HG03469 (cell line): Measurements from ENCODE around the gene XIST.
"Not testable (repeated sequence)": the region's sequence is repeated elsewhere in the genome, so short reads cannot be mapped to it uniquely, and the experiment has no call there.

ENCODE experiments used
- ATAC-seq: cut with Tn5 transposase; IDR thresholded peaks from one replicate; pipeline ENCODE4 v1.9.1; 2021; ENCODE audit warnings: mild to moderate bottlenecking, moderate library complexity, moderate number of reproducible peaks; ENCODE audit not compliant: unreplicated experiment

XIST gene

DNA sequence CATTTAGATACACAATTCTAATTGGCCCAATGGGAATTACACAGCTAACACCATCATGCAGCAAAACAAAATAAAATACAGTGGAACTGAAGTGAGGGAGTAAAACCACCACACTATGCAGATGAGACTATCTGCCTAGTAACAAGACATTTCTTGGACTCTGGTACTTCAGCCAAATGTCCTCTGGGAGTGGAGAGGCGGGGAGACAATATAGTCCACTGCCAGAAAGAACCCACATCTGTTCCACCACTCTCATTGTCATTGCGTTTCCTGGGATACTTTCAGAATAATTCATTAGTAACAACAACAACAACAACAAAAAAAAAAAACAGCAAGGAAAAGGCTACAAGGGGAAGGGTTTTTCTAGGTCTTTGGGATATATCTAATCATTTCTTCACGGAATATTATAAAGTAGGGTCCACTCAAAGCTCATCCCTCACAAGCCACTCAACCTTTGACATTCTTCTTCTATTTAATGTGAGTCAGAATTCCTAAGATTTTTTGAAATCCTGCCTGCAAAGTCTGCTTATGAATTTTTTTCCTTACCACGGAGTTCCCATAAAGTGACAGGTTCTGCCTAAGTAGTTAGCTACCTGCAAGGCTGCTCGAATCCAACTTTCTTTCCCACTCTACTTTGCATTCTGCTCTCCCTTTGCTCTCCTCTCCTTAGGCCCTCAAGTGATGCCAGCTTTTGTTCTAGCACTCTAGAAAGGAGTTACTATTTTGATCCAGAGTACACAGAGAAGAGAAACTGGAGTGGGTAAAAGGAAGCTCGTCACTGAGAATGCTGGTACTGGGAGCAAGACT is 34.9 kb downstream of the XIST start:
- ATAC-seq = no peak

GRCh38 chrX:73812256-73812655 is 40.3 kb downstream of the XIST start:
- no peak for ATAC-seq

GRCh38 chrX:73804109-73804508 is 48.4 kb downstream of the XIST start:
- ATAC-seq = not testable (repeated sequence)

DNA sequence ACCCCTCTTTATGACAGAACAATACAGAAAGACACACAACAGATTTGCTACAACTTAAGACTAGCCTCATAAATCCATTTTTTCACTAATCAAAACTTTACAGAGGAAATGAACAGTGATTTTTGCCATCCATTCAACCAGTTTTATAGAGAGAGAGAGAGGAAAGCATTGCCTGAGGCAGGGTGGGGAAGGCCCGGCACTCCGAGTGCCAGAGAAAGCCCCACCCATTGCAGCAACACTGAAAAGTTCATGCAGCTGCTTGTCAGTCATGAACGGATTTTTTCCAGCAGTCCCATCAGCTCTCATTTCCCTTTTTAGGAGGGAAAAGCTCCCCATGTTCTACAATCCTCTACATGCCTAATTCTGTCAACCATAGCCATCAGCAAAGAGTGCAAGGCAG is 52.6 kb downstream of the XIST start:
- no peak for ATAC-seq

- ATAC-seq = not testable (repeated sequence)
Measured at GRCh38 chrX:73792511-73792910, 60.0 kb downstream of the XIST start.

DNA sequence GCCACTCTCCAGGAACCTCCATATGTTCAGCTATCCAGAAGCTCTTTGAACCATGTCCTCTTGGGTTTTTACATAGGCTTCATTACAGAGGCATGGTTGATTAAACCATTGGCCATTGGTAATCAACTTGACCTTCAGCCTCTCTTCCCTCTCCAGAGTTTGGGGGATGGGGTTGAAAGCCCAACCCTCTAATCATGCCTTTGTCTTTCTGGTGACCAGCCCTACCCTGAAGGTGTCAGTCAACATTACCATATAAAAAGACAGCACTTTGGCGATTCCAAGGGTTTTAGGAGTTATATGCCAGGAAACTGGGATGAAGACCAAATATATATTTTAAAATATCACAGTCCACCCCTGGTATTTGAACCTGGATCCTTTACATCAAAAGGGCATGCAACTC is 67.0 kb downstream of the XIST start:
- ATAC-seq = no peak
